Measurements from ENCODE around the gene MICAL3. TPM values are rescaled to one million over a fixed set of nuclear protein-coding genes. Genes with fewer than 3 reads are reported as not detected.
A peak's percentile ranks its signal among the peaks of the same experiment; 100 is the strongest.

The MICAL3 gene
- polyA plus RNA-seq, 1 of the 3 experiments (the other 2 are of a cell fraction): 83.1 TPM

DNA sequence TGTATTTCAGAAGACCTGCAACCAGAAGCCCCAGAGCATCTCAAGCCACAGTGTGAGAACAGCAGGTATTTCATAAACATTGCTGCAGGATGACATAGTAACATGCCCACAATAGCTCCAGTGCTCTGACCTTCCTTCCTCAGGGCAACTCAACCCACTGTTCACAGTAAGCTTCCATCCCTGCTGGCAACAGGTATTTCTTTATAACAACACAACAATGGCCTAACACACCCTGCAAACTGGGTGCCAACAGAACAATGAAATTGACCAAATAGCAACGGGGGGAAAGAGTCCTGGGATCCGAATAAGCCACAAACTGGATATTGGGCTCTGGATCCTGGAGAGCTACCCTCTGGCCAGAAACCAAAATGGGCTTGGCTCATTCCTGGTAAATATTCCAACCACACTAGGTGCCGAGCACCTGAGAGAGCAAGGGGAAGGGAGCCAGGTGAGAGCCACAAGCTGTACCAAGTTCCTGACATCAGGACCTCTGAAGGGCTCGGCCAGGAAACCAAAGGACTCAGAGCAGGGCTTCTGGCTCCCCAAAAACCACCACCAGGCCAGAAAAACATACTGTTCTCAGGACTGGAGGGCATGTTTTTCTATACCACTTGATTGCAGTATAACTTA lies 99.5 kb downstream of the MICAL3 start:
- DNase-seq: no peak
- H2AFZ ChIP-seq (ENCODE audit: low read depth): no peak overlapping the region
- H3K36me3 ChIP-seq (replicated peaks in 1 of 2; ENCODE audit: control insufficient read depth in 1 of 2, insufficient read depth in 2 of 2, low read length in 1 of 2): no peaks in the 10 kb centered on the region
- H3K27me3 ChIP-seq (ENCODE audit: insufficient read depth): no peaks in the 10 kb centered on the region
- H3K27ac ChIP-seq (ENCODE audit: low read depth in 2 of 2, low read length in 1 of 2): no peak overlapping the region
- TF ChIP-seq, protein P1, sequence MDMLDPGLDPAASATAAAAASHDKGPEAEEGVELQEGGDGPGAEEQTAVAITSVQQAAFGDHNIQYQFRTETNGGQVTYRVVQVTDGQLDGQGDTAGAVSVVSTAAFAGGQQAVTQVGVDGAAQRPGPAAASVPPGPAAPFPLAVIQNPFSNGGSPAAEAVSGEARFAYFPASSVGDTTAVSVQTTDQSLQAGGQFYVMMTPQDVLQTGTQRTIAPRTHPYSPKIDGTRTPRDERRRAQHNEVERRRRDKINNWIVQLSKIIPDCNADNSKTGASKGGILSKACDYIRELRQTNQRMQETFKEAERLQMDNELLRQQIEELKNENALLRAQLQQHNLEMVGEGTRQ (IDR thresholded peaks at IDR 0.05; ENCODE audit: borderline replicate concordance, low read depth, low read length): no peak
- TF ChIP-seq NFIC (IDR thresholded peaks at IDR 0.05; ENCODE audit: borderline replicate concordance): no peak
- TF ChIP-seq FOXJ3 (CRISPR knock-in tag; IDR thresholded peaks at IDR 0.05): no peak
- no peak for TF ChIP-seq IRF3 (IDR thresholded peaks at IDR 0.05; ENCODE audit: low read depth, low read length)
- TF ChIP-seq TCF12 (IDR thresholded peaks at IDR 0.05): no peak
- TF ChIP-seq TEAD4 (IDR thresholded peaks at IDR 0.05; ENCODE audit: borderline replicate concordance, insufficient read depth): no peak
- TF ChIP-seq EZH2phosphoT487 (IDR thresholded peaks at IDR 0.05; ENCODE audit: borderline replicate concordance, low read depth): no peak
- TF ChIP-seq PBX3 (IDR thresholded peaks at IDR 0.05): no peak
- no peak for TF ChIP-seq GATA2 (CRISPR knock-in tag; IDR thresholded peaks at IDR 0.05)
- no peak for TF ChIP-seq RAD21 (IDR thresholded peaks at IDR 0.05; ENCODE audit: low read length)
- TF ChIP-seq FOXM1 (IDR thresholded peaks at IDR 0.05; ENCODE audit: low read depth): no peak
- no peak for TF ChIP-seq ELF1 (IDR thresholded peaks at IDR 0.05)
- no peak for TF ChIP-seq POLR2AphosphoS5 (IDR thresholded peaks at IDR 0.05; ENCODE audit: low read depth, low read length)
- peaks cover 14% of the 10 kb centered on the region for H3F3A ChIP-seq (replicated peaks; ENCODE audit: insufficient read depth)
- H3K9me2 ChIP-seq: no peaks in the 10 kb centered on the region
- peaks cover 86% of the 10 kb centered on the region for H3K79me2 ChIP-seq (ENCODE audit: insufficient read depth)
- H3K4me3 ChIP-seq (ENCODE audit: low read depth in 2 of 2, low read length in 1 of 2): no peak overlapping the region
- ChIA-PET CTCF (interaction anchor here (1.2 to 1.7 kb wide), 3 partner anchors 13 to 95 kb away, joined by 3 read pairs; no protein-coding TSS in a partner anchor), POLR2A (no interaction called here)
- H3K4me1 ChIP-seq (ENCODE audit: control insufficient read depth in 1 of 2, insufficient read depth in 2 of 2, low read depth in 1 of 2, low read length in 1 of 2): peaks cover 23 to 49% of the 10 kb centered on the region in 2 experiments
- H3K9me3 ChIP-seq: no peaks in the 10 kb centered on the region
- peaks cover 61% of the 10 kb centered on the region for H4K20me1 ChIP-seq (ENCODE audit: insufficient read depth)
- no peak overlapping the region for H3K4me2 ChIP-seq
- 92% methylated on average over 3 of the region's 4 CpGs for WGBS (ENCODE audit: low lambda C conversion rate)
- H3K9ac ChIP-seq: no peak overlapping the region

- TF ChIP-seq NRF1 (IDR thresholded peaks at IDR 0.05; ENCODE audit: low read depth, low read length) (no peak), POLR2AphosphoS5 (IDR thresholded peaks at IDR 0.05; ENCODE audit: low read depth, low read length) (no peak), JUND (IDR thresholded peaks at IDR 0.05) (no peak), CHD2 (IDR thresholded peaks at IDR 0.05; ENCODE audit: low read length, partially characterized antibody) (no peak), IRF3 (IDR thresholded peaks at IDR 0.05; ENCODE audit: low read depth, low read length) (no peak), GABPA (IDR thresholded peaks at IDR 0.05; ENCODE audit: low read depth) (no peak), EZH2phosphoT487 (IDR thresholded peaks at IDR 0.05; ENCODE audit: borderline replicate concordance, low read depth) (no peak), RFX5 (IDR thresholded peaks at IDR 0.05; ENCODE audit: low read length) (no peak), GATA2 (CRISPR knock-in tag; IDR thresholded peaks at IDR 0.05) (no peak), TAF1 (IDR thresholded peaks at IDR 0.05; ENCODE audit: borderline replicate concordance, low read depth, low read length) (no peak), YY1 (IDR thresholded peaks at IDR 0.05; ENCODE audit: low read depth) (no peak), RXRA (IDR thresholded peaks at IDR 0.05; ENCODE audit: borderline replicate concordance, low read depth) (no peak), FOXJ3 (CRISPR knock-in tag; IDR thresholded peaks at IDR 0.05) (no peak)
- TF ChIP-seq, protein P2, sequence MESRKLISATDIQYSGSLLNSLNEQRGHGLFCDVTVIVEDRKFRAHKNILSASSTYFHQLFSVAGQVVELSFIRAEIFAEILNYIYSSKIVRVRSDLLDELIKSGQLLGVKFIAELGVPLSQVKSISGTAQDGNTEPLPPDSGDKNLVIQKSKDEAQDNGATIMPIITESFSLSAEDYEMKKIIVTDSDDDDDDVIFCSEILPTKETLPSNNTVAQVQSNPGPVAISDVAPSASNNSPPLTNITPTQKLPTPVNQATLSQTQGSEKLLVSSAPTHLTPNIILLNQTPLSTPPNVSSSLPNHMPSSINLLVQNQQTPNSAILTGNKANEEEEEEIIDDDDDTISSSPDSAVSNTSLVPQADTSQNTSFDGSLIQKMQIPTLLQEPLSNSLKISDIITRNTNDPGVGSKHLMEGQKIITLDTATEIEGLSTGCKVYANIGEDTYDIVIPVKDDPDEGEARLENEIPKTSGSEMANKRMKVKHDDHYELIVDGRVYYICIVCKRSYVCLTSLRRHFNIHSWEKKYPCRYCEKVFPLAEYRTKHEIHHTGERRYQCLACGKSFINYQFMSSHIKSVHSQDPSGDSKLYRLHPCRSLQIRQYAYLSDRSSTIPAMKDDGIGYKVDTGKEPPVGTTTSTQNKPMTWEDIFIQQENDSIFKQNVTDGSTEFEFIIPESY (IDR thresholded peaks at IDR 0.05; ENCODE audit: borderline replicate concordance, low read depth): no peak
- H3K4me1 ChIP-seq (ENCODE audit: control insufficient read depth in 1 of 2, insufficient read depth in 2 of 2, low read depth in 1 of 2, low read length in 1 of 2): peaks cover 23 to 57% of the 10 kb centered on the region in 2 experiments
- H3K9ac ChIP-seq: no peak overlapping the region
- POLR2A ChIA-PET: no interaction called here
- H3K27ac ChIP-seq (ENCODE audit: low read depth in 2 of 2, low read length in 1 of 2): peak overlapping the region in 1 of 2 experiments; percentile 77; a peak in 1 of 4 replicates
- no peak overlapping the region for H3K4me3 ChIP-seq (ENCODE audit: low read depth in 2 of 2, low read length in 1 of 2)
- no peak overlapping the region for H2AFZ ChIP-seq (ENCODE audit: low read depth)
- 97% methylated on average over 7 of the region's 7 CpGs for WGBS (ENCODE audit: low lambda C conversion rate)
- CTCF ChIA-PET: interaction anchor here (1.2 to 1.9 kb wide), 3 partner anchors 32 to 152 kb away, joined by 3 to 5 read pairs (median 5); no protein-coding TSS in a partner anchor
- H3K36me3 ChIP-seq (replicated peaks in 1 of 2; ENCODE audit: control insufficient read depth in 1 of 2, insufficient read depth in 2 of 2, low read length in 1 of 2): no peaks in the 10 kb centered on the region
- H3K9me2 ChIP-seq: no peaks in the 10 kb centered on the region
- H3K4me2 ChIP-seq: no peak overlapping the region
- no peaks in the 10 kb centered on the region for H3K27me3 ChIP-seq (ENCODE audit: insufficient read depth)
- no peak for DNase-seq
- peaks cover 62% of the 10 kb centered on the region for H4K20me1 ChIP-seq (ENCODE audit: insufficient read depth)
- peaks cover 14% of the 10 kb centered on the region for H3F3A ChIP-seq (replicated peaks; ENCODE audit: insufficient read depth)
- peaks cover 86% of the 10 kb centered on the region for H3K79me2 ChIP-seq (ENCODE audit: insufficient read depth)
- H3K9me3 ChIP-seq: no peaks in the 10 kb centered on the region
Measured at GRCh38 chr22:17924076-17924475, 100.3 kb downstream of the MICAL3 start.
